HG02588 (cell line): ENCODE results near the gene RFX1.
"Not testable (repeated sequence)": the region's sequence is repeated elsewhere in the genome, so short reads cannot be mapped to it uniquely, and the experiment has no call there.

Experiments
- ATAC-seq: cut with Tn5 transposase; IDR thresholded peaks from one replicate; pipeline ENCODE4 v1.9.1; 2021; ENCODE audit warnings: mild to moderate bottlenecking, moderate library complexity; ENCODE audit not compliant: unreplicated experiment

Gene RFX1

DNA sequence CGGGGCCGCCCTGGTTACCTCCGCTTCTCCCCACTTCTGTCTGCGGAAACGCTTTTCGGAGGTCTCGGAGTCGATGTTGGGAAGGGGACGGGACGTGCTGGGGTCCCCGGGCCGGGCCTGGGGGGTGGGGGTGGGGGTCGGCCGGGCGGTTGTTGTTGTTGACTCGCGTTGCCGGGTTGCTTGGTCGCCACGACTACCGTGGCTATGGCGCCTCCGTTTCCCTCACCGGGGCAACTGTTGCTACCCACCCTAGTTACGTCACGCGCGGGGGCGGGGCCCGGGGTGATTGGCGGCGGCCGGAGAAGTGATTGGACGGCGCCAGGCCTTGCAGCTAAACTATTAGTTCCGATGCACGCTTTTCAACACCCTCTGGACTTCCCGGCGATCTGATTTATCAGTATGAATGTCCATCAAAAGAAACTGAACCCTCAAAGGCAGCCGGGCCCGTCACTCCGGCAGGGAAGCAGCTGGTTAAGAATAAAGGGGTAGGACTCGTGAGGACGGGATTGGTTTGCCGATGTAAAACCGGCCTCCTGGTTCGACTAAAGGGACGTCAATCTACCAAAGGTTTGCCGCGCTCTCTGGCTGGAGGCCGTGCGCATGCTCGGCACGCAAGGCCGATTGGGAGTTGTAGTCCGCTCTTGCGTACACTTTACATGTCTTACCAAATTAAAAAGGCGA is at the start of gene RFX1:
Gene RFX1, minus strand, starts transcription at position 236 of the 681 bp plus-strand sequence. CDS start 12,477 bp downstream, outside the sequence.
- ATAC-seq: peak; percentile 68

DNA sequence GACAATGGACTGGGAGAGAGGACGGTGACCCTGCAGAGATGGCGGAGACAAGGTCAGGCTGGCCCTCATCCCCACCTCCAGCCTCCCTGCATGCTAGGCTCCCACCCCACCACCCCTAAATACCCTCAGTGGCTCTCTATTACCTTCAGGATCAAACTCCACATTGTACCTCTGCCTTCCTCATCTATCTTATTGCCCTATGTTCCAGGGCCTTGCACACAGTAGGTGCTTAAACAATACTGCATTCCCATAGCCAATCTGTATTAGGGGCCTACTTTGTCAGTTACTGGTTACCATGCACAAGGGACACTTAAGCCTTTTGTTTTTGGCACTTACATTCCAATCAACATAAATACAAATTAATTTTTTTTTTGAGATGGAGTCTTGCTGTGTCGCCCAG is 49.3 kb upstream of the RFX1 start:
- no peak for ATAC-seq

DNA sequence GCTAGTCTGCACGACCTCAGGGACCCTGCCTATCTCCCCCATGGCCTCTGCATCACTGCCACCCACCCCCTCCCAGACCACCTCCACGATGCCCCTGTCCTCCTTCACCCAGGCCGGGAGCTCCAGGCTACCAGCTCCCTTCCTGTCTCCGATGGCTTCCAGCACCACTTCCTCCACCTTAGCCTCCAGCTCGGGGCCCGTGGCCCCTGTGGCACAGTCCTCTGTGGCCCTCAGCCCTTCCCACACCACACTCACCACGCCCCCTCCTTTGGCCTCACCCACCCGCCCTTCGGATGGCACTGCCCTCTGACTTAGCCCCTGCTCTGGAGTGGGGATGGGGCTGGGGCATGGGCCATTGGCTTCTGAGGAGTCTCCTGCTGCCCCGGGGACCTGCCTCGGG is 48.6 kb upstream of the RFX1 start:
- ATAC-seq: no peak

GRCh38 chr19:14054099-14054498 is 48.0 kb upstream of the RFX1 start:
- no peak for ATAC-seq

- no peak for ATAC-seq
These were observed 47.4 kb upstream of the RFX1 start for GRCh38 chr19:14053500-14053899.

- ATAC-seq: no peak
These were observed 46.9 kb upstream of the RFX1 start for GRCh38 chr19:14053032-14053431.

- no peak for ATAC-seq
These were observed 46.4 kb upstream of the RFX1 start for GRCh38 chr19:14052470-14052869.

DNA sequence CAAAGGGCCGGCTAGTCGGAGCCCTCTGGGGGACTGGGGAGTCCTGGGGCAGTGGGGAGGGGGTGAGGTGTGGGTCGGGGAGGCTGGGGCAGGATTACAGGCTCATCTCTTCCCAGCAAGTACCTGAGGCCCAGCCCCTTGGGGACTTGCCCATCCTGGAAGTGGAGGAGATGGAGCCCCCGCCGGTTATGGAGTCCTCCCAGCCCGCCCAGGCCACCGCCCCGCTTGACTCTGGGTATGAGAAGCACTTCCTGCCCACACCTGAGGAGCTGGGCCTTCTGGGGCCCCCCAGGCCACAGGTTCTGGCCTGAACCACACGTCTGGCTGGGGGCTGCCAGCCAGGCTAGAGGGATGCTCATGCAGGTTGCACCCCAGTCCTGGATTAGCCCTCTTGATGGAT is 45.9 kb upstream of the RFX1 start:
- ATAC-seq: no peak

GRCh38 chr19:14050961-14051360 is 44.8 kb upstream of the RFX1 start:
- not testable (repeated sequence) for ATAC-seq

DNA sequence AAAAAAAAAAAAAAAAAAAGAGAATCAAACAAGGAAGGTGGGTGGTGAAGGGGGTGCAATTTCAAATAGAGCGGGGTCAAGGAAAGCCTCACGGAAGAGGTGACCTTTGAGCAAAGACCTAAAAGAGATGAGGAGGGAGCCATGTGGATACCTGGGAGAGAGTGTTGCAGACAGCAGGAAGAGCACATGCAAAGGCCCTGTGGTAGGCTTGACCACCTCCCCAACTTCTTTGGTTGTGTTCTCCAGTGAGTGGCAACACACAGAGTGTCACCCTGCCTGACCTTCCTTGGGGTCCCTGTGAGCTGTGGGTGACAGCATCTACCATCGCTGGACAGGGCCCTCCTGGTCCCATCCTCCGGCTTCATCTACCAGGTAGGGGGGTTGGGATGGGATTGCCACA is 44.4 kb upstream of the RFX1 start:
- no peak for ATAC-seq

DNA sequence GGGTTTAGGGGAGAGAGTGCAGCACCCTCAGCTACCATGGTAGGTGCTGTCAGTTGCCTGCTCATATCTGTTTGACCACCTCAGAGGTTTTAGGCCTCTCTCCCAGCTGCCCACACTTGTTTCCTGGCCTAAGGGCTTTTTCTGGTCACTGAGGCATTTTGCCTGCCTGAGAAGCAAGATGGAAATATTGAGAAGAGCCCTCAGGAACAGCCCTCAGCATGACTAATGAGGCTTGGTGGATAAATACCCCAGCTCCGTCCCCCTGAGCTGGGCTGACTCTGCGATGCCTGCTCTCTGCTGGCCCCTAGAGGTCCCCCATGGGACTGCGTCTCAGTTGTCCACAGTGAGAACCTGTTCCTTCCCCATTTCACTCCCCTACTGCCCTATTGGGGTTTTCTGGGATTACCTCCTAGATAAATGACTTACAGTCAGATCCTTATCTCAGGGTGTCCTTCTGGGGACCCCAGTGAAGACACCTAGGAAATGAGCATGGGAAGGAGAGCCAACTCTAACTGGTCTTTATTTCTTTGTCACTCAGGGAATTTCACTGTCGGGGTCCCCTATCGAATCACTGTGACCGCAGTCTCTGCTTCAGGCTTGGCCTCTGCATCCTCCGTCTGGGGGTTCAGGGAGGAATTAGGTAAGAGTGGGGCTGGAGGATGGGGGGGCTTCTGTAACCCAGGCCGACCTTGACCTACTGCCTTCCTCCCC is 42.5 kb upstream of the RFX1 start:
- no peak for ATAC-seq

DNA sequence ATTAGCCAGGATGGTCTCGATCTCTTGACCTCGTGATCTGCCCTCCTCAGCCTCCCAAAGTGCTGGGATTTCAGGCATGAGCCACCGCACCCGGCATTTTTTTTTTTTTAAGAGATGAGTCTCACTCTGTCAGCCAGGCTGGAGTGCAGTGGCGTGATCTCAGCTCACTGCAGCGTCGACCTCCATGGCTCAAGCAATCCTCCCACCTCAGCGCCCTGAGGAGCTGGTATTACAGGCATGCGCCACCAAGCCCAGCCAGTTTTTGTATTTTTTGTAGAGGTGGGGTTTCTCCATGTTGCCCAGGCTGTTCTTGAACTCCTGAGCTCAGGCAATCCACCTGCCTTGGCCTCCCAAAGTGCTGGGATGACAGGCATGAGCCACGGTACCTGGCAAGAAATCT is 41.7 kb upstream of the RFX1 start:
- ATAC-seq: not testable (repeated sequence)

- not testable (repeated sequence) for ATAC-seq
These were observed 36.8 kb upstream of the RFX1 start for GRCh38 chr19:14042659-14043608.

DNA sequence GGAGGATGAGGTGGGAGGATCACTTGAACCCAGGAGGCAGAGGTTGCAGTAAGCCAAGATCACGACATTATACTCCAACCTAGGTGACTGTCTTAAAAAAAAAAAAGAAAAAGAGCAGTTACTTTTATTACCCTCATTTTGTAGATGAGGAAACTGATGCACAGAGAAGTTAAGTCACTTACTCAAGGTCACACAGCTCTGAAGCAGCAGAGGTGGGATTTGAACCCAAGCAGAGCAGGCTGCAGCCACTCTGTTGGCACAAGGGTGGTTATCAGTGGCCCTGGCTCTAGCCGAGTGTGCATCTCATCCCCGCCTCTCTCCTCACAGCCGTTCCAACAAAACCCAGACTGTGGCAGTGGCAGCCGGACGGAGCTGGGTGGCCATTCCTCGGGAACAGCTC is 33.1 kb upstream of the RFX1 start:
- ATAC-seq: no peak

- ATAC-seq: no peak
These were observed 29.6 kb upstream of the RFX1 start for GRCh38 chr19:14035706-14036105.

GRCh38 chr19:14035159-14035558 is 29.0 kb upstream of the RFX1 start:
- not testable (repeated sequence) for ATAC-seq

- ATAC-seq: no peak
These were observed 27.8 kb upstream of the RFX1 start for GRCh38 chr19:14033946-14034345.

DNA sequence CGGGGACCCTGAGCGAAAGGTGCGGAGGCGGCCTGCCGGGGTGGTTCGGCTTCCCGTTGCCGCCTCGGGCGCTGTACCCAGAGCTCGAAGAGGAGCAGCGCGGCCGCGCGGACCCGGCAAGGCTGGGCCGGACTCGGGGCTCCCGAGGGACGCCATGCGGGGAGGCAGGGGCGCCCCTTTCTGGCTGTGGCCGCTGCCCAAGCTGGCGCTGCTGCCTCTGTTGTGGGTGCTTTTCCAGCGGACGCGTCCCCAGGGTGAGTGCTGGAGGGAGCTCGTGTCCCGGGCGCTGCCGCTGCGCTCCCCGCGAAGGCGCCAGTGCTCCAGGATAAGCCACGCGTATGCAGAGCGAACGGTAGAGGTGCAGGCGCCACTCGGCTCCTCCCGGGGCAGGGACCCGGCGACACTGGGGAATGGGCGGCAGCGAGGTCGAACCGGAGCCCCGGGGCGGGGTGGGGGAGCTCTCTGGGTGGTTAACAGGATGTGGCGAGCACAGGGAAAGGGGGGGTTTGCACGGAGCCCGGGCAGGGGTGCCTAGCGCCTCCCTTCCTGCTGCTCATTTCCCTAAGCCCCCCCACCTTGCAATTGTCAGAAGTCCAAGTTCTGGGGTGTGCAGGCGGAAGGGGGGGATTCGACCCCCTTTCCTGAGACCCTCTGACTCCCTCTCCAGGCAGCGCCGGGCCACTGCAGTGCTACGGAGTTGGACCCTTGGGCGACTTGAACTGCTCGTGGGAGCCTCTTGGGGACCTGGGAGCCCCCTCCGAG is 25.8 kb upstream of the RFX1 start, which contains the start of gene IL27RA:
Gene IL27RA, plus strand, starts transcription at position 44 of the 762 bp plus-strand sequence. Its CDS starts 111 bp downstream, at position 155.
- peak; percentile 51 for ATAC-seq

- ATAC-seq: no peak
These were observed 25.0 kb upstream of the RFX1 start for GRCh38 chr19:14030997-14031718.

DNA sequence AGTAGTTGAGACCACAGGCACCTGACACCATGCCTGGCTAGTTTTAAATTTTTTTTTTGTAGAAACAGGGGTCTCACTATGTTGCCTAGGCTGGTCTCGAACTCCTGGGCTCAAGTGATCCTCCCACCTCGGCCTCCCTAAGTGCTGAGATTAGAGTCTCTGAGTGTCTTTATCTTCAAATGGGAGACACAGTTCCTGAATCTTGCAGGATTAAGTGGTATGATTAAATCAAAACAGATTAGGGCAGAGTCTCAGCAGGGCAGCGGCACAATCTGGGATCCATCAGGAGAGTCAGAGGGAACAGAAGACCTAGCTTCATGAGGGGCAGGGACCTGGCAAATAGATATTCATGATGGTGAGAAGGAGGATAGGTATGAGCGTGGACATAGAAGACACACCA is 22.8 kb upstream of the RFX1 start:
- no peak for ATAC-seq
